ENCODE results near the gene FOXL2NB.

FOXL2NB gene

DNA sequence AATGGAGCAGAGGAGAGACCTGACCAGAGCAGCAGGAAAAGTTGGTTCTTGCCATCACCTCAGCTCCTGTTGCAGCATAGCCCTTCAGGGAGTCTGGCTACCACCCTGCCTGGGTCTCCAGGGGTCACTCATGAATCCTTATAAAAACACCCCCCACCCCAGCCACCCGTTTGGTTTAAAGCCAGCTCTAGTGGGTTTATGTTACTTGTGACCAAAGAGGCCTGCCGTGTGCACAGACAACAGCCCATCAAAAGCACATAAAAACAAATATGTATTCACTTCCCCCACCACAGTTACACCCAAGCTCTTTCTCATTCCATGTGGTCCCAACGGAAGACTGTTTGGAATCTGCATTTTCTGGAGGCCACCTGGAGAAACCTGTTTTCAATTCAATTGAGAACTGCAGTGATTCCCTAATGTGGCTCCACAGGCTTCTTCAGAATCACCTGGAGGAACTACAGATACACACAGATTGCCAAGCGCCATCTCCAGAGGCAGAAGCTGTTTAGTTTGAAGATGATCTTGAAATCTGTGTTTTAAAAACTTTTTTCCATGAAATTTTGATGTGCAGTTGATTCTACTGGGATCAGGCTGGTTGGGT is 13.8 kb upstream of the FOXL2NB start:
- no peak for DNase-seq

DNA sequence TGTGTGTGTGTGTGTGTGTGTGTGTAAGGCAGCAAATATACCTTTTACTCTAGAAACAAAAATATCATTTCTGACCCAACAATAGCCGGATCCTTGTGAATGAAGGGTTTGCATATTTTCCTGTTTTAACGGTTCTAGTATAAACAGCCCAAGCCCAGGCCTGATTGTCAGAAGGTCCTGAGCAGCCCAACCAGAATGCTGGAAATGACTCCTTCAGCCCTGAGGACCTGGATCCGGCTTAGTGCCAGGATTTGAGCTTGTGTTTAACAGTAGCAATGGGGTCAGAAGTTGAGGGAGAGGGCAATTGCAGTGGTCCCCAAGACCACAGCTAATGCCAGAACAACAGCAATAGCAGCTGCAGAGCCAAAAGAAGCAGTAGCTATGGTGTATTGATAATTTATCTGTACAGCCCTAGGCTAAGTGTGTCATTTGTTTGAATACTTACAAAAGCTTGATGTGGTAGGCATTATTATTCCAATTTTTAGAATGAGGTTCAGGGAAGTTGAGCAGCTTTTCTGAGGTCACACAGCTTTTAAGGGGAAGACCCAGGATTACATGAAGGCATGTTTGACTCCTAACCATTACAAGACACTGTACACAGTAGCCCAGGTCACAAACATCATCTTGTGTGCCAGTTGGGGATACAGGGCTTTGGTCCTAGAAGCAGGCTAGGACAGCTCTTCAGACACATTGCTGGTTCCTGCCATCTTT is 12.9 kb upstream of the FOXL2NB start:
- DNase-seq: no peak

DNA sequence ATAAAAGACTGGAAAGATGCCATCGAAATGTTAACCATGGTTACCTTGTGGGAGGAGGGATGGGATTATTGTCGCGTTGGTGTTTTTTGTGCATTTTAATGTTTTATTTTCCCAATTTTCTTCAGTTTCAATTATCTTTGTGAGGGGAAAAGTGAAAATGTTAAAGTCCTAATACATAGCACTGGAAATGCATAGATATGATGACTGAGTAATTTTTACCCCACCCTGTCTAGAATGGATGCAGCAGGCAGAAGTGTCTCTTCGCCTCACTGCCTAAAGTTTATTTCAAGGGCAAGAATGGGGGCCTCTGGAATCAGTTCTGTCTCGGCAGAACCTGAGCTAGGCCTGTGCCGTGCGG is 11.5 kb upstream of the FOXL2NB start:
- DNase-seq: no peak

DNA sequence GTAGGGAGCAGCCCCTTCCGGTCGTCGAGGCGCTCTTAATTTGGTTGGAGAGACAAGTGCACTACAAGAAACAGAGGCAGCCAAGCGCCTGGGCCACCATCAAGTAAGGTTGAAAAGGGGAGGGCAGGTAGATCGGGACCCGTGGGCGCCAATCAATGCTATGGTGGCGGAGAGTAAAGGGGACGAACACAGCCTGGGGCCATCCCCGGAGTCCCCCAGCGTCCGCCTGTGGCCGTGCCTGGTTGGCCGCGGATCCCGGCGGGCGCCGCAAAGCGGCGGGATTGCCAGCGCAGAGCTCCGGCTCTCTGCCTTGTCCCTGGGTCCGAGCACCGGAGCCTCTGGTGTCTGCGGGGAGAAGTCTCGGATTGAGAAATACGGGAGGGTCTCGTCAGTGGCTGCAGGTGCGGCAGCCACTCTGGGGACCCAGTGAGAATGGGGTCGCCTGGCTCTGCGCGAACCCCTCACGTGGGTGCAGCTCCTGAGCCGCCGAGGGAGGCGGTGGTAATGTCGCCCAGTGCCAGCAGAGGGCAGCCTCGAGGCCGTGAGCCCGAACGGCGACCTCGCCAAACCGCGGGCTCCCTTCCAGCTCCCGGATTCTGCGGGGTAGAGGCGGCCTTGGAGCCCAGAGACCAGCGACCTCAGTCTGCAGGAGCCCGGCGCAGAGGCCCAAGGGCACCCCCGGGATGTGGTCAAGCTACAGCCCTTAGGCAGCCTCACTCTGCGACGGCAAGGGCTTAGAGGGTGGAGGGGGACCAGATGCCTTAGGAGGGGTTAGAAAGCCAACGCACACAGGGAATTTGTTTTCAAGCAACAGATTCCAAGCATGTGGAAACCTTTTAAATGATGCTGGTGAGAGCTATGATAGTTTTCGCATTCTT is 10.9 kb upstream of the FOXL2NB start:
- peak; percentile 70 for DNase-seq

- no peak for DNase-seq
Measured at GRCh38 chr3:138936741-138937689, 10.0 kb upstream of the FOXL2NB start.

DNA sequence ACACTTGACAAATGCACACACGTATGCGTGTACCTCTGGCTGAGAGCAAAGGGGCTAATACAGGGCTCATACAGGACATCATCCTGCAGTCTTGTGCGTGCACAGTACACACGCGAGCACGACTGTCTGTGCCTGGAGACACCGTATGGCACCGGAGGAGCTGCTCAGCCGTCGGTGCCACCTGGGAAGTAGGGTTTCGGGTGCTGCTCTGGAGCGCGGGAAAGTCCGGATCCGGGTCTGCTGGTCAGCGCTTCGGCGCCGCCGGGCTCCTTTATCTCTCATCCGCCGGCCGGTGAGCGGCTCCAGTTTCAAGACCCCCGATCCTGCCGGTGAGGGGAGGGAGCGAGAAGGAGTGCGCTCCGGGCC is 9.3 kb upstream of the FOXL2NB start:
- no peak for DNase-seq

DNA sequence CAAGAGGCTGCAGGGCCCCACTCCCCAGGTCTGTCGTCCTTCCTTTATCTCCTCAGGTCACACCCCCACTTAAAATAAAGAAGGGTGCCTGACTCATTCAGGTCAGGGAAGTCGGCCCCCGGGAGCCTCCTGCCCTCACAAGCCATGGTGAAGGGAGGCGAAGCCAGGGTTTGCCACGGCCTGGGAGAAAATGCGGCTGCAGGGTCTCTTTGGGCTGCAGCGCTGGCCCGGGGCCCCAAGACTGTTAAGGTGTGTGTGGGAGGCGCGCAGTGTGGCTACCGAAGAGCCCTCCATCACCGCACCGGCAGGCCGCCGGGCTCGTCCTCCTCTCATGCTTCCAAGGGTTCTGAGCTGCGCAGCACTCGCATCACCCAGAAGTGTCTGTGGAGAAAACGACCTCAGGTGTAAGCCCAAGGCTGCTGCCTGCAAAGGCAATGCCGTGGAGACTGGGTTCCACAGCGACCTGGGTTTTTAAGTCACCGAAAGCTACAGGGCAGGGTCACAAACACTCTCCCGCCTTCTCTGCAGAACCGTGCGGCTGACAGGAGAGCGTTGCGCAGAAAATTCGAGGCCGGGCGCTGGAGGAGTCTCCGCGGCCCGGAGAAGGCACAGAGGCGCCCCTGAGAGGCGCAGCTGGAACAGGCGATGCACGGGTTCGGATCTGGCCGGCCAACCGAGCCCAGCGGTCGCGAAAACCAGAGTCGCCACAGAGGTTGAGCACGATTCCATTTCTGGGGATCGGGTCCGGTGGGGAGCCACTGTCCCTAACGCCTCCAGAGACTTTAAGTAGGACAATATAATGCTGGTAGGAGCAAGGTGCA is 8.8 kb upstream of the FOXL2NB start:
- DNase-seq: no peak

GRCh38 chr3:138938877-138939560 is 8.0 kb upstream of the FOXL2NB start:
- DNase-seq: no peak

GRCh38 chr3:138939561-138940241 is 7.3 kb upstream of the FOXL2NB start:
- DNase-seq: no peak

DNA sequence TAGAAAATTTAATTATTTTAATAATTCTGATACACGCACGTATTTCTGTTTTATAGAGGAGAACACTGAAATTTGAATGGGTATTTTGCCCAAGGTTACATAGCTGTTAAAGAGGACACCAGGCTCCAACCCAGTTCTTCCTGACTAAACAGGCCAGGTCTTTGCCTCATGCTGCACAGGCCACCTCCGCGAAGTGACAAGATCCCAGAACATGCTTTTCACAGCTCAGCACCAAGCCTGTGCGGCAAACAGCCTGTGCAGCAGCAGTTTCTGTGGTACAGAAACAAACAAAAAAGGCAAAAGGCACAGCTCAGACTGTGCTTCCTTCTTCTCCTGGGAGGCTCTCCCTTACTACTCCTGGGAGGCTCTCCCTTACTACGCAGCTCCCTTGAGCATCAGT is 6.6 kb upstream of the FOXL2NB start:
- DNase-seq: no peak

GRCh38 chr3:138941259-138941885 is 5.6 kb upstream of the FOXL2NB start:
- DNase-seq: no peak

GRCh38 chr3:138942271-138942670 is 4.7 kb upstream of the FOXL2NB start:
- DNase-seq: no peak

- no peak for DNase-seq
Measured at GRCh38 chr3:138942861-138943623, 4.0 kb upstream of the FOXL2NB start.

DNA sequence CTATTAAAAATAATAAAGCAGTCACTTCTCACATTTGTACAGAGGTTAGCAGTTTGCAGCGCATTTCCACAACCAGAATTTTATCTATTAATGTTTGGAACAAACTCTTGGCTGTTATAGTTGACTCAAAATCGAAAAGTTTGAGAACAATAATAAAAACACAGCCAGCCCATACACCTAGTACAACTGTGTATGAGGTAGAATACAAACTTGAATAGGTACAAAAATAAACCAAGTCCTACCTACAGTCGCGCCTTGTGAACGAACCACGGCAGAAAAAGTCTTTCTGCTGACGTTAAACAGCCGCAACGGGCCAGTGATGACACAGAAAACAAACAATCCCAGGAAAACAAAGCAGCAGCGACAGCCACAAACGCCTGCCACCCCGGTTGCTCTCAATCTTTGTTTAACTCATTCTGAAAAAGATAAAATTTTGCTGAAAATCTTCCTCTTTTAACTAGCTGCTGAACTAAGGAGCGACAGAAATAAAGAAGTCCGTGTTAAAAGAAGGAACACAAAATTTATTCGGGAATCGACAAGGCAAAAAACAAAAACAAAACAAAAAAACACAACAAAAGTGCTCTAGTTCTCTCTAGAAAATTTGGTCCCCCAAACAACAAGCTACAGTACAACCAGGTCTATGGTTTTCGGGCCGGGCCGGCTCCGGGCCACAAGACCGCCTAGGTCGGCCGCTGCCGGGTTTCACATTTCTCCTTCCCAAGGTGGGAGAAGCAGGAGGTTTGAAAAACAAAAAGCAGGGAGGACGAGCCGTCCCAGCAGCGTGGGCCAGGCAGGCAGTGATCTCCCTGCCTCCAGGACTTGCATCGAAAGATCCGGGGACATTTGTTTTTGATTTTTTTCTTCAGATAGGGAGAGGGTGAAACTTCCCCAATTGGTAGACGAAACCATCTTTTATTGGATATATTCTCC is 3.0 kb upstream of the FOXL2NB start:
- no peak for DNase-seq

- no peak for DNase-seq
Measured at GRCh38 chr3:138944654-138944928, 2.4 kb upstream of the FOXL2NB start.

DNA sequence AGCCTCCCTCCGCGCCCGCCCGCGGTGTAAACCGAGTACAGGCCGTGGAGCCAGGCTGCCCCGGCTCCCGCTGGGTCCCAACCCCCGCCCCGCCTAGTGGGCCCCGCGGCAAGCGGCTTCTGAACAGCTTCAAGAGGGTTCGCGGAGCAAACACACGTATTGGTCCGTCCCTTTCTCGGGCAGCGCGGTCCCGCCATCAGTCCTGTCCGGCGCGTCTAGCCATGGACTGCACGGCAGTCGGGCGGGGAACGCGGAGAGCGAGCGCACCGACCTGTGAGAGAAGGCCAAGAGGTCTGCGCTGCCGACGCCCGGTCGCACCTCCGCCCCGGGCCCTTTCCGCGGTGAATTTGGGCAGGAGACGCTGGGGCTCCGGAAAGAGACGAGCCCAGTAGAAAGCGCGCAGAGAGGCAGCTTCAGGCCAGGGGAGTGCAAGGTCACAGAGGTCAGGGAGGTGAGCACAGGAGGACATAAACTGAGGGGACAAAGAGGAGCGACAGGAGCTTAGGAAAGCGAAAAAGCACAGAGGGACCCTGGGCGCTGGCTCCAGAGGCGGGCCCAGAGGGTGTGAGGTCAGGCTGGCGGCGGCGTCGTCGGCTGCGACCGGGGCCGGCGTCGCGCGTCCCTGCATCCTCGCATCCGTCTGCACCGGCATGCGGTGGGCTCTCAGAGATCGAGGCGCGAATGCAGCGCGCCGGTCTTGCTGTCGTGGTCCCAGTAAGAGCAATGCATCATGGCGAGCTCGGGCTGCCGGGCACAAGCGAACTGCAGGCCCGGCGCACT is 1.9 kb upstream of the FOXL2NB start:
- no peak for DNase-seq

Measured in CD4-positive, alpha-beta T cell treated with Interleukin-10 for 1 hour (primary cell).